Prostate gland (tissue), 2 donors: ENCODE results near the gene TMSB4X. TPM values are rescaled to one million over a fixed set of nuclear protein-coding genes. Genes with fewer than 3 reads are reported as not detected.
"Not testable (repeated sequence)": the region's sequence is repeated elsewhere in the genome, so short reads cannot be mapped to it uniquely, and the experiment has no call there.

ENCODE experiments used
- DNase-seq: peaks from one replicate; pipeline ENCODE4 v3.0.0-alpha.2; 2019; ENCODE audit warnings: low spot score
- H3K27ac ChIP-seq, 2 donors: fragments of 200-600 bp; sonication (generic); 2 replicates each; pipeline ENCODE4 v1.5.1; 2017 to 2019
- H3K27me3 ChIP-seq: fragments of 200-600 bp; sonication (generic); replicated peaks from 2 replicates; pipeline ENCODE4 v1.5.1; 2019; ENCODE audit not compliant: insufficient read depth
- H3K36me3 ChIP-seq, 2 donors: fragments of 200-600 bp; sonication (generic); 1 replicate in 1 of 2; 2 replicates in 1 of 2; pipeline versions ENCODE4 v1.5.1 to v1.8.1; 2017 to 2019
- H3K4me1 ChIP-seq: fragments of 200-600 bp; sonication (generic); replicated peaks from 2 replicates; pipeline ENCODE4 v1.5.1; 2019
- H3K4me3 ChIP-seq, 2 donors: fragments of 200-600 bp; sonication (generic); 2 replicates each; pipeline ENCODE4 v1.5.1; 2017 to 2019
- H3K9me3 ChIP-seq: fragments of 200-600 bp; sonication (generic); 2 replicates; pipeline ENCODE4 v1.5.1; 2017
- CTCF ChIP-seq, 4 experiments: fragments of 200-600 bp in 2 of 4; fragments of 450-650 bp in 2 of 4; sonication (generic) in 2 of 4; IDR thresholded peaks; 1 replicate in 3 of 4; 2 replicates in 1 of 4; pipeline ENCODE4 v1.5.1; 2016 to 2019; ENCODE audit warnings: antibody characterized with exemption in 4 of 4, mild to moderate bottlenecking in 2 of 4, moderate library complexity in 2 of 4
- POLR2A ChIP-seq: fragments of 450-650 bp; IDR thresholded peaks from one replicate; pipeline ENCODE4 v1.6.1; 2016; ENCODE audit warnings: antibody characterized with exemption, mild to moderate bottlenecking
- POLR2AphosphoS5 ChIP-seq: sonication (generic); formaldehyde crosslinking; IDR thresholded peaks from one replicate; pipeline ENCODE4 v1.6.1; 2017; ENCODE audit warnings: antibody characterized with exemption
- WGBS: methylation state at CpG from one replicate; pipeline ENCODE4 v1.1.5; 2018; 5-methylcytosine and 5-hydroxymethylcytosine counted together
- intact Hi-C: fragments of 100-400 bp; cut with DNase I; formaldehyde crosslinking; loops from one replicate; pipeline ENCODE4 v1.14.2; 2022
- total RNA-seq, 2 donors: library from RNA; depleted of rRNA; stranded (reverse); fragments of >200 nt; gene quantifications; one replicate each; pipeline ENCODE4 v1.1.0, GENCODE V29; 2016

TMSB4X gene
- total RNA-seq, 2 donors from 2014 or later, result 1,116 to 1,330 TPM

GRCh38 chrX:12958059-12958458 lies 16.9 kb upstream of the TMSB4X start:
- WGBS, result 82% methylated on average over 5 of the region's 5 CpGs
- intact Hi-C loops, result loop anchor here (10.0 kb wide), 1 partner anchor 687 kb away; no protein-coding TSS in a partner anchor

GRCh38 chrX:12958461-12958860 lies 16.4 kb upstream of the TMSB4X start:
- DNase-seq, result no peak
- intact Hi-C loops, result loop anchor here (10.0 kb wide), 1 partner anchor 686 kb away; no protein-coding TSS in a partner anchor
- Histone ChIP-seq H3K27me3 (no peaks in the 10 kb centered on the region), H3K4me1 (no peaks in the 10 kb centered on the region), H3K9me3 (no peaks in the 10 kb centered on the region), H3K36me3 (no peaks in the 10 kb centered on the region), H3K4me3 (no peak overlapping the region), H3K27ac (no peak overlapping the region)
- WGBS, result 95% methylated on average over 4 of the region's 4 CpGs
- TF ChIP-seq CTCF (IDR thresholded peaks at IDR 0.05), result no peak
- no peak for TF ChIP-seq POLR2AphosphoS5
- no peak for TF ChIP-seq POLR2A

More at GRCh38 chrX:12958059-12958458, 16.9 kb upstream of the TMSB4X start:
- no peaks in the 10 kb centered on the region for H3K36me3 ChIP-seq
- no peak for DNase-seq
- no peaks in the 10 kb centered on the region for H3K27me3 ChIP-seq
- no peaks in the 10 kb centered on the region for H3K4me1 ChIP-seq
- H3K9me3 ChIP-seq, result no peaks in the 10 kb centered on the region
- H3K27ac ChIP-seq, result no peak overlapping the region
- TF ChIP-seq POLR2A (no peak), POLR2AphosphoS5 (no peak), CTCF (IDR thresholded peaks at IDR 0.05) (no peak)
- H3K4me3 ChIP-seq, result no peak overlapping the region

GRCh38 chrX:12961196-12961718 lies 13.7 kb upstream of the TMSB4X start:
- TF ChIP-seq CTCF (IDR thresholded peaks at IDR 0.05) (no peak), POLR2A (no peak), POLR2AphosphoS5 (no peak)
- DNase-seq, result no peak
- Histone ChIP-seq H3K4me3 (no peak overlapping the region), H3K9me3 (no peaks in the 10 kb centered on the region), H3K4me1 (no peaks in the 10 kb centered on the region), H3K36me3 (no peaks in the 10 kb centered on the region), H3K27ac (no peak overlapping the region), H3K27me3 (no peaks in the 10 kb centered on the region)
- intact Hi-C loops, result no loop called here
- WGBS, result 71% methylated on average over 2 of the region's 2 CpGs

- TF ChIP-seq CTCF (IDR thresholded peaks at IDR 0.05), result no peak
- TF ChIP-seq POLR2A, result no peak
- no peak for TF ChIP-seq POLR2AphosphoS5
- intact Hi-C loops, result no loop called here
- DNase-seq, result no peak
- no peak overlapping the region for H3K4me3 ChIP-seq
- no peak overlapping the region for H3K27ac ChIP-seq
- H3K36me3 ChIP-seq, result no peaks in the 10 kb centered on the region
- no peaks in the 10 kb centered on the region for H3K27me3 ChIP-seq
- WGBS, result 94% methylated on average over 4 of the region's 4 CpGs
- H3K9me3 ChIP-seq, result no peaks in the 10 kb centered on the region
- no peaks in the 10 kb centered on the region for H3K4me1 ChIP-seq
Observed at GRCh38 chrX:12962041-12962504, 12.8 kb upstream of the TMSB4X start.

- intact Hi-C loops, H3K36me3 ChIP-seq, H3K4me3 ChIP-seq, H3K27ac ChIP-seq, H3K9me3 ChIP-seq, H3K27me3 ChIP-seq, DNase-seq, H3K4me1 ChIP-seq: not testable (repeated sequence)
- WGBS, result no CpG with 5 or more reads among the region's 52 CpGs
Observed at GRCh38 chrX:12963210-12963850, 11.6 kb upstream of the TMSB4X start.
